Activated CD4-positive, alpha-beta T cell treated with anti-CD3 and anti-CD28 coated beads, Interleukin-2, amount 50 U/mL, for 16 hours (primary cell): Measurements from ENCODE around the gene FOXQ1.
"Not testable (repeated sequence)": the region's sequence is repeated elsewhere in the genome, so short reads cannot be mapped to it uniquely, and the experiment has no call there.

Source experiments
- DNase-seq: peaks from one replicate; pipeline ENCODE4 v3.0.0-alpha.2; 2020

The FOXQ1 gene

DNA sequence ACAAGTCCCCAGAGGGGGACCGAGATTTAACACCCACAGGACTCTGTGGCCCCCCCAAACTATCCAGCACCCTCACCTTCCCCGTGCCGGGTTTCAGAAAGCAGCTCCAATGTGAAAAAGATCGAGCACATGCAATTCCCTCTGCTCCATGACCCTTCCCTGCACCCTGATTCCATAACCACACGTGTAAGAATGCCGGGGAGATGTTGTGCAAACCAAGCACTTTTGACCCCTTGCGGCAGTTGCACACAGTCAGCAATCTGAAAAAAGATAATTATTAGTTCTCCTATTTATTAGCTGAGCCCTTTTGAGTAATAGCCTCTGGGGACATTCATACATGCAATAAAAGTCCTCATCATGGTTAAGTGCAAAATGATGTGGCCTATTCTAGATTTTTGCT is 13.0 kb downstream of the FOXQ1 start:
- no peak for DNase-seq

DNA sequence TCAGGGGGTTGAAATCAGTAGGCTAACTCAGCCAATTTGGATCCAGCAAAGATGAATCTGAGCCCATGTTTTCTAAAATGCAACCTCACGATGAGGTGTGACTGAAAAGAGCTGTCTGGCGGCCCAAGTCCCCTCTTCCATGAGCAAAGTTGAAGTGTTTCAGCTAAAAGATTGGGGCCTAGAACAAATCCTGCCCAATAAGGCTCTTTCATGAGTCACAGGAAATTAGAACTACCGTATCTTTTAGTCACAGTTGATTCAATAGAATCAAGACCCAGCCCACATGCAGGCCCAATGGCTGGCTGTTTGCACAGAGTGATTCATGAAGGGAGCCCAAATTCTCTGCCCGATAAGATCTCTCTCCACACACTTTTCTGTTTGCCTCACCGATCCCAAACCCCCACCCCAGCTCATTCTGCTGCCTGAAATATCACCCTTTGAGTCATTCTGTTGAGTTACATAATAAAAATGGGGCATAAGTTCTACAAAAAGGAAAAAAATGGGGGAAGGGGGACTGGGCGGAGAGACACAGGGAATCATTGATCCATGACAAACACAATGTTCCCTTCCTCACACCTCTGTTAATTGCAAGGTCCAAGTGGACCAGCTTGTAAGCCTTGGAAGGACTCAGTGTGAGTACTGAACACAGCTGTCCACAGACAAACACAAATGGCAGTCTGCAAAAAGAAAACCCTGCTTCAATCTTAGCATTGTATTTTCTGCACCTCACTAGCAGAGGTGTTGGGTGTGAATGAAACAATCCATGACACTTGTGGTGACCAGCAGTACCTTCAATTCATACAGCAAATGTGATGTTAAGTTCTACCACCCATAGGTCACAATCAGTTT is 13.8 kb downstream of the FOXQ1 start:
- no peak for DNase-seq

DNA sequence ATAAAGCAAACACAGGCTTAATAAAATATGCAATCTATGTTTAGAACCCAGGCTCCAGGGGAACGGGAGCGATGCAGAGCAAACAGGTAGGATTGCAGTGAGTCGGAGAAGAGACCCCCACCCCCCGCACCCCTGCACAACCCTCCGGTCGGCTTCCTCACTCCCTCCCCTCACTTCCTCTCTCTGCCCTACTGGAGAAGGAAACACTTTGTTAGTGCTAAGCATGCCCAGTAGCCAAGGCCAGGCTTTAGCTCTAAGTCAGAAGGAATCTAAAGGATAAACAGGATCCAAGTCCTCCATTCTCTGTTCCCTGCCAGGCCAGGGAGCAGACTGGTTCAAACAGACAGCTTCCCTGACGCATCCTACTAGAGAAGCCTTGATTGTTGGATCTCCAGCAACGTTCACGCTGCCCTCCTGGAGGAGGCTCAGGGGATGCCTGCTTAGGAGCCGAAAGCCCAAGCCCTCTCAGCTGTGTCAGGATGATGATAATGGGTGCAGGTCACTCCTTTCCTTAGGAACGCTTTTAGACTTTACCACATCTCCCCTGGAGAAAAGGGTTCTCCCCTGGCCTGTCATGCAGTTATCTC is 14.7 kb downstream of the FOXQ1 start:
- no peak for DNase-seq

DNA sequence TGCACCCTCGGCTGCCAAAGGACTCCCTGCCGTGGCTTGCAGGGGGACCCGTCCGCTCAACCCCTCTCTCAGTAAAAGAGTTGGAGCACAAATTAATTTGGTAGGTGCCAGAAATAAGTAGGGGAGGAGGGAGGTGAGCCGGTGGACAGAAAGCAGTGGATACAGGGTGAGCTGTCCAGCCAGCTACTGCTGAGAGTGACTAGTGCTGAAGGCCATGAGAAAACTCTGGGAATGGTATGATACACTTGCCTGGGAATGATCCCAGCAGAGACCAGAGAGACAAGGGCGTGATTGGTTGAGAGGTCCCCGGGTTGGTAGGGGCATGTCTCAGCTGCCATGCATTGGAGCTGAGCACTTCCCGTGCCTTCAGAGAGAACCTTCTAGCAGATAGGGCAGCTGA is 15.7 kb downstream of the FOXQ1 start:
- no peak for DNase-seq

DNA sequence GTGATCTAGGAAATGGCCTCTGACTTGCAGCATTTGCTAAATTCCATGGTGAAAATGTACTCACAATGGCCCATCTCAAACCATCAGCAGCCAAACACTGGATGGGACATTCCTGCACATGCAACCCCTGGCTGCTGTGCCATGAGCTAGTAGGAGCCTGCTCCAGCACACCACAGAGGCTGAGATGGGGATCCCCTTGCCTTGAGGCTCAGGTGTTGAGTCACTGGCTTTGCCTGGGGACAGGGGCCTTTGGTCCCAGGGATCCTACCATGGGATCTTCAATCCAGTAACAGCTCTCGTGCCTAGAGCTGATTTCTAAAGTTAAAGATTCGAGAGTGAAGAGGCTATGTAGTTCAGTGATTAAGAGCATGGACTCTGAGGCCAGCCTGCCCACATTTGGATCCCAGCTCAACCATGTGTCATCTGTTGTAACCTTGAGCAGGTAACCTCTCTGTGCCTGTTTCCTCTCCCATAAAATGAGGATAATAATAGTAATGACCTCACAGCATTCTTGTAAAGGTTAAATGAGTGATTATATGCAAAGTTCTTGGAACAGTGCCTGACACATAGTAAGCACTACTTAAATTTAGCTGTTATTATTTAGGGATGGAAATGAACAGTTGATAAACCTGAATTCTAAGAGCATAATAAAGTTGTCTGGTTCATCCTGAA is 16.4 kb downstream of the FOXQ1 start:
- DNase-seq, result no peak

DNA sequence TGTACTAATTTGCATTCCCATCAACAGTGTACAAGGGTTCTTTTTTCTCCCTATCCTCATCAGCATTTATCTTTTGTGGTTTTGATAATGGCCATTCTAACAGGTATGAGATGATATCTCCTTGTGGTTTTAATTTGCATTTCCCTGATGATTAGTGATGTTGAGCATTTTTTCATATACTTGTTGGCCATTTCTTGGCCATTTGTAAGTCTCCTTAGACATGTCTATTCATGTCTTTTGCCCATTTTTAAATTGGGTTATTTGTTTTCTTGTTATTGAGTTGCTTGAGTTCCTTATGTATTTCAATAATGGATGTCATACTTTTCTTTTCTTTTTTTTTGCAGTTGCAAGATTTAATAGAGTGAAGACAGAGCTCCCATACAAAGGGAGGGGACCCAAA is 17.8 kb downstream of the FOXQ1 start:
- DNase-seq, result no peak

DNA sequence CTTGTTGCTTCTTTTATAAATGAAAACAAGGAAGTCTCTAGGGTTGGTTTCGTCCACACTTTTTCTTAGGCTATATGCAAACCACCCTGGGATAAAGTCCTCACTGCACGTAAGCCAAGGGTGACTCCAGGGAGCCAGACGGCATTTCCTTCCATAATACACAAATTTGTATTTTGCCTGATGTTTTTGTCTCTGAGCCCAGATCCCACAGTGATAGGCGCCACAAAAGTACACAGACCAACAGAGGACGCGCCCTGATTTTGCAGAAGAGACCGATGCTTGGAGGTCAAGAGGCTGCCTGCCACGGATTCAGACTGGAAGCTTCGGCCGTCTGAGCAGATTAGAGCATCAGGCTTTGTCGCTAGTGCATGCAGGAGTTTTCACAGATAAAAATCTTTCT is 22.8 kb downstream of the FOXQ1 start:
- DNase-seq, result no peak

DNA sequence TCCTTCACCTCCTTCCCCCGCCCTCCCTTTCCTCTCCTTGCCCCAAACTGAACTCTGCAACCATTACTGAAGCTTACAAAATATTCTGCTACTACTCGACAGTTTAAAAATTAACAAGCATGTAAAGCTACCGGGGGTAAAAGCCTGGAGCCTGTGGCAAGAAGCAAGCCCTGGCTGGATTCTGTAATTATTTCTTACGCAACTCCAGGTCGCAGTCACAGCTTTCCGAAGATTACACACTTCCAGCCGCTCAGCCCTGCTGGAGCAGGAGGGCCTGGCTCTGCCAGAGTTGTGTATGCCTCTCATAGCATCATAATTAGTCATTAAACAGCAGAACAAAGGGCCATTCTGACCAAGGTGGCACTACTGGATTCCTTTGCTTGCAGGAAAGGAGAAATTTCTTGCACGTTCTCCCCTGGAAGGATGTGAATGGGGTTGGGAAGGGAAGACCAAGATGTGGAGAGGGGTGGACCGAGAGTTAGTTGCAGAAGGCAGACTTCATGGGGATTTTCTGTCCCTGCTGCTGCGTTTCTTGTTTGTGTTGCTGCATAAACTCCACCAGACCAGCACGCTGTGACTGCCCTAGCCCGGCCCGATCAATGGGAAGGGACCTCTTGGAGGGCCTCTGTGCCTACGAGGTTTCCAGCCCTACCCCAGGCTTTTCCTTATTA is 23.6 kb downstream of the FOXQ1 start:
- DNase-seq, result no peak

DNA sequence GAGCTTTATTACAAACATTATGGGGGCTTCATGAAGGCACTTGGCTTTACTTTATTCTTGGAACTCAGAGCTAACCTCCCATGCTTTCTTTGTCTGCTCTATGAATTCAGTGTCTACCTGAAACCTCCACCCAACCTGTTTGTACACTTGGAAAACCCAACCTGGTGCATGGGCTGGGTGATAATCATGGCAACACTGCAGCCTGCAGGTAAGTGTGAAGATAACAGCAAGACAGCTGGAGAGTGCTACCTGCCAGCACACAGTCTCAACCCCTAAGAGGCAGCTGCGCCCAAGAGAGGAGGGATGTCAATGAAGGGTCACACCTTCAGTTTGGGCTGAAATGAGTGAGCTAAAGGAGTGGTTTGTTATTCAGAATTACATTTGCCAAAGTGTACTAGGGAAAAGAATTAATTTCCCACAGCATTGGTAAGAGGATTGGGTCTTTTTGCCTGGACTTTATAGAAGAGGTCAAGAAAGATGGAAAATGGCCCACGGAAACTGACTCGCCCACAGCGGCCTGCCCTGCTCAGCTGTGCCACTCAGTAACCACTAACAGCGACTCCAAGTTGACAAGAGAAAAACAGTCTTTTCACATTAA is 24.4 kb downstream of the FOXQ1 start:
- no peak for DNase-seq

DNA sequence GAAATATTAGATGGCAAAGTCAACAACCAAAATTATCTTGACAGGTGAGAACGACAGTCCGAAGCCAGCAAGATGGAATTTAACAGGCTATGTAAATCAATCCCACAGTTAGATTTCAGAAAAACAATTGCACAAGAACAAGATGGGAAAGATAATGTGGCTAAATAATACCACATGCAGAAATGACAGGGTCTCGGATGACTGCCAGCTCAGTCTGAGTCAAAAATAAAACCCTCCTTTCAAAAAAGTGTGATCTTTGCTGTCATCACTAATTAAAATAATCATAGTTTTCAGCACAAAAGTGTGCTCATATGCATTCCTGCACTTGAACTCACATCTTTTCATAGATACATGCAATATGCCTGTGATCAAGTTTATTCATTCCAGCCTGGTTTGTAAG is 25.9 kb downstream of the FOXQ1 start:
- no peak for DNase-seq

DNA sequence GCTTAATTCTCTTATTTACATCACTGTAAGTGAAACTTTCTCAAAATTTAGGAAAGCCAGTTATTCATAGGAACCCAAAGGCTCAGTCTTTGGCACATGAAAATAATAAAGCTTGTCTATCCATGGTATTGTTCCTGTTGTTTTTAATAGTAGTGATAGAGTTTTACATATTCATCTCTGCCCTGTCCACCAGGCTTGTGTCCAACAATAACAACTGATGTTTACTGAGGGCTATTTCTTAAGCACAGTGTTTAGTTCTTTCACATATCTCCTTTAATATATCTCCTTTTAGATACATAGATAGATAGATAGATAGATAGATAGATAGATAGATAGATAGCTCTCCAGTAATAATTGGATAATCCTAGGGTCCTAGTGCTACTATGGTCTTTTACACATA is 34.2 kb downstream of the FOXQ1 start:
- no peak for DNase-seq

DNA sequence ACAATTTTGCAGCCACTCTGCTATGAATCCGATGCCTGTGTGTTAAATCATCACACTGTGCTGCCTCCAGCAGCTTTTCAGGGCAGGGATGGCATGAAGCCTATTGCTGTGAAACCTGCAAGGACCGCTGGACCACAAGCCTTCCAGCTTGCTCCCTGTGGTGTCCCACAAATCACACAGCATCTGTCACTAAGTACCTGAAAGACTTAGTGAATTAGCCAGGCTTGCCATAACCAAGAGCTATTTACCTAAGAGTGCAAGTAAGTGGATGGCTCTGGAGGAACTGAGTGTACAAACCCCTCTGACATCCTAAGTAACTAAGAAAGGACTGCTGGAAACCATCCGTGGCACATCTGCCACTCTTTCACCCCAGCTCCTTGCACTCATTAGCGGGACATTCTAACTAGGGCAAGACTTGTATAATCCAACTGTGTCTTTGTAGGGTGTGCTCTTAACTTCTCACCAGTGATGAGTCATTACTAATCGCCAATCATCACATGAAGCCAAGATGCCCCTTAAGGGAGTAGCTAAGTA is 34.7 kb downstream of the FOXQ1 start:
- DNase-seq, result no peak

DNA sequence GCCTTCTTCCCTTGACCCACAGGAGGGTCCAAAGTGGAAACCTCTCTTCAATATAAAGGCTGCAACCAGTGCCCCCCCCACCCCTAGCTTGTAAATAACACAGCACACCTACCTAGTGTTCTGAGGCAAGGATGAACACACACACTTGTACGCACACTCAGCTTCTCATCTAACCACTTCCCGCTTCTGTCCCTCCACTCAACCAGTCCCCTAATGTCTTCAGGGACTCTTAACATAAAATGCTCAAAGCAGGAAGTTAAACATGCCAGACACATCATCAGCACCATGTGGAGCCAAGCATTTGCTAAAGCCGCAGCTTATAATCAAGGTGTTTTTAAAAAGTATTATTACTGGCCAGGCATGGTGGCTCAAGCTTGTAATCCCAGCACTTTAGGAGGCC is 35.3 kb downstream of the FOXQ1 start:
- no peak for DNase-seq

DNA sequence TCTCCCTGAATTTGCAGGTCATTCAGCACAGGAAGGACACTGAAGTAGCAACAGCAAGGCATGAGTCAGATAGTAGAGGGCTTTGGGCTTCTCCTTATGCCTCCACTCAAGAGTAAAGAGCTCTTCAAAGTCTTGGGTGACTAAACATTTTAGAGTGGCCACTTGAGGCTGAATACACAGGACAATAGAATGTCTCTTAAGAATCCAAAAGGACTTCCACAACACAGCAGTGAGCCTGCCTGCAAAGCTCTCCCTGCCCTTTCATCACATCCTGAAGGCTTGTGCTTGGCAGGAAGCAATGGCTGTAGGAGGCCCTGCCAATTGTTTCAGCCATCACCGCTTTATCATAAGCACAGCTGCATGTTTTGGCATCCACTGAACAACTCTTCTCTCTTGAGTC is 36.8 kb downstream of the FOXQ1 start:
- no peak for DNase-seq

DNA sequence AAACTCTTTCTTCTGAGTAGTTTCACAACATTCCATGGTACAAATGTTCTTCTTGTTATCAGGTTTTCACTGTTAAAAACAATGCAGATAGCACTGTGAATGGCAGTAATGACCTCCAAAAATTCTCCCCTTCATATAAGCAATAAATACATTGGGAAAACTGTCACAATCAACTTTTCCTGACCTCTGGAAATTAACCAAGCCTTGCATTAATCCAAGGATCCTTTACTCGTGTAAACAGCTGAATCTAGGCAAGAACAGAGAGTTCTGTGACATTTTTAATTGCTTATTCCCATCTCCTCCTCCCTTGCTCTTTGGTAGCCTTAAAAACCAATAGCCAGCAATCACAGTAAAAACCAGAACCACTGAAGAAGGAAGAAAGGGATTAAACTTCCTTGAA is 37.8 kb downstream of the FOXQ1 start:
- no peak for DNase-seq

DNA sequence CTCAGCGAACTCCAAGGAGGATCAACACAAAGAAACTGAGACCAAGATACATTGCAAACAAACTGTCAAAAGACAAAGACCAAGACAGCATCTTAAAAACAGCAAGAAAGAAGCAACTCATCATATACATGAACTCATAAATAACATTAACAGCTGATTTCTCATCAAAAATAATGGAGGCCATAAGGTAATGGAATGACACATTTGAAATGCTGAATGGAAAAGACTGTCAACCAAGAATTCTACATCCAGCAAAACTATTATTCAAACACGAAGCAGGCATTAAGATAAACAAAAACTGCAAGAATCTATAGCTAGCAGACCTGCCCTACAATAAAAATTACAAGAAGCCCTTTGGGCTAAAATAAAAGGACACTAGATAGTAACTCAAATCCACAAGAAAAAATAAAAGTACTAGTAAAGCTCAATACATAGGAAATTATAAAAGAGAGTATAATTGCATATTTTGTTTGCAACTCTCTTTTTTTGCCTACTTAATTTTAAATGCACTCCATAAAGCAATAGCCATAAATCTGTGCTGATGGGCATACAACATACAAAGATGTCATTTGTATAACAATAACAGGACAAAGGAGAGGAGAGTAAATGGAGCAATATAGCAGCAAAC is 39.6 kb downstream of the FOXQ1 start:
- no peak for DNase-seq

DNA sequence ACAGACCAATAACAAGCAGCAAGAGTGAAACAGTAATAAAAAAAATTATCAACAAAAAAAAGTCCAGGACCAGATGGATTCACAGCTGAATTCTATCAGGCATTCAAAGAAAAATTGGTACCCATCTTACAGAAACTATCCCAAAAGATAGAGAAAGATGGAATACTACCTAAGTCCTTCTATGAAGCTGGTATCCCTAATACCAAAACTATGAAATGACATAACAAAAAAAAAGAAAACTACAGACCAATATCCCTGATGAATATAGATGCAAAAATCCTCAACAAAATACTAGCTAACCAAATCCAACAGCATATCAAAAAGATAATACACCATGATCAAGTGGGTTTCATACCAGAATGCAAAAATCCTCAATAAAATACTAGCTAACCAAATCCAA is 43.2 kb downstream of the FOXQ1 start:
- not testable (repeated sequence) for DNase-seq

DNA sequence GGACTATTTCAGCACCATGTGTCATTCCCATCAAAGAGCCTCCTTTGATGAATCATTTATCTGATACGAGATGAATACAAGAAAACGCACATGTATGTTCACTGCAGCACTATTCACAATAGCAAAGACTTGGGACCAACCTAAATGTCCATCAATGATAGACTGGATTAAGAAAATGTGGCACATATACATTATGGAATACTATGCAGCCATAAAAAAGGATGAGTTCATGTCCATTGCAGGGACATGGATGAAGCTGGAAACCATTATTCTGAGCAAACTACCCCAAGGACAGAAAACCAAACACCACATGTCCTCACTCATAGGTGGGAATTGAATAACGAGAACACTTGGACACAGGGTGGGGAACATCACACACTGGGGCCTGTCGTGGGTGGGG is 49.8 kb downstream of the FOXQ1 start:
- not testable (repeated sequence) for DNase-seq

DNA sequence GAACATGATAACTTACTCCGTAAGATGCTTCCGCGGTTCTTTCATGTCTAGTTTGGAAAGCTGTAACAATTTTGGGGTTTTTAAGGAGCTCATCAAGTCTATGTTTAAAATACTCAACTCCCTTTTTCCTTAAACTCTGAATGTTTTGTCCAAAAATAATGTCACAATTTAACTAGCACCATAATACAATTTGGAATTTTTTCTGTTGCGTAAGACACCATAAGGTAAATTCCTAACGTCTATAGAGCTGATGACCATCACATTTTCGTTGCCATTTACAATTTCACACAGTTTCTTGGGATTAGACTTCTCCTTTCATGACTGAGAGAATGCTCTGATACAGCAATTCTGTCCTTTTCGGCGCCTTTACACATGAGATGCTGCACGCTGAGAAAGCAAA is 50.7 kb downstream of the FOXQ1 start:
- DNase-seq, result no peak

DNA sequence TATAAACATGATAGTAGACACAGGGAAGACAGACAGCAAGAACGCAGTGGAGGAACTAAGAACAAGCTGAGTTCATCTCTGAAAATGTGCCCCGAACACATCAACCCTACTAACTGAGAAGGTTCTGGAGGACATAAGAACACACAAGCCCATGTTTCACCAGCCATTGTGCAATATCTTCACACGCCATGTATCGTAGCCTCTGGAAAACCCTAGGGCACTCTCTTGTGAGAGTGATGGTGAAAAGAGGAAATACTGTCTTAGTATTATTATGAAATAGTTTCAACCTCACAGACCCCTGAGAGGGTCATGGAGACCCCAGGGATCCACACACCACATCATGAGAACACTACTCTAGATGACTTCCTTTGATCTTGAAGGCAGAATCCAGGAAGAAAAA is 51.4 kb downstream of the FOXQ1 start:
- DNase-seq, result no peak

DNA sequence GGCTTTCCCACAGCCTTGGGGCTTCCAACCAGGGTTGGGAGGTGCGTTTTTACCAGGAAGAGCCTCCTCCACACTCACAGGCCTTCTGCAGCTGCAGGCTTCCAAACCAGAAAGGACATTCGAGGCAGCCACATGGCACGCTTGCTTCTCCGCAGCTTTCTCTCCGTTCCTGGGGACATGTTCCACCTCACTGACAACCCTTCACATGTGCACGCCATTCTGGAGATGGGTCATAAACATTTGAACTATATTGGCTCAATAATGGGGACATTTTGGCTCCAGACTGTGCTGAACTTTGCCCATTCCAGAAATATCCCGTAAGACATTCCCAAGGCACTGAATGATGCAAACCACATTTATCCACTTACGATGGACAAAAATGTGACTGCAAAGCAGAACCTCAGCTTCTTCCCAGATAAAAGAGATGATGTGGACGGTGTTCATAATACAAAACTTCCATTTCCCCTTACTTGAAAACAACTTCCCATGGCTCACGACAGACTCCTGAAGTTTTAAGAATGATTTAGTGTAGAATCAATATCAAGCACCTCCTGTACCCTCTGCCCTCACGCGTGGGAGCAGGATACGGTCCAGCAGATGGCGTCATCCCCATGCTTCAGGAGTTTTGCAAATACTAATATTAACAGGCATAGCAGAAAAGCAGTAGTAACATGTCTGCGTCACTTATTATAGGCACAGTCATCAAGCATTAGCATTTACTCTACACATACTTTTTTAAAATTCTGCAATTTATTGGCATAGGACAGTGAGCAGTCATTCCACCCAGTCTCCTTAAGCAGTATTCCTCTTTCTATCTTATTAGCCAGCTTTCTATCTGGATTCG is 52.1 kb downstream of the FOXQ1 start:
- DNase-seq, result no peak
